SK-N-SH treated with all-trans-retinoic acid at 6 μM for 48 hours (cell line): ENCODE data around the gene EXD3.

ENCODE experiments used
- ATAC-seq: fragments of 200-7000 bp; cut with Tn5 transposase; 3 replicates; pipeline ENCODE4 v1.9.1; 2020; ENCODE audit warnings: mild to moderate bottlenecking, moderate library complexity
- ARNTL ChIP-seq: fragments of 450-650 bp; formaldehyde crosslinking; IDR thresholded peaks from 2 replicates; pipeline ENCODE4 v1.5.0; 2020; ENCODE audit warnings: low read depth, mild to moderate bottlenecking, moderate library complexity, borderline replicate concordance
- BACH2 ChIP-seq: fragments of 250-450 bp; sonication (Bioruptor Pico); IDR thresholded peaks from 2 replicates; pipeline ENCODE4 v1.9.0; 2021; ENCODE audit warnings: mild to moderate bottlenecking, borderline replicate concordance
- CREB5 ChIP-seq: fragments of 250-450 bp; sonication (Bioruptor Pico); IDR thresholded peaks from 2 replicates; pipeline ENCODE4 v1.5.1; 2020; ENCODE audit warnings: low read depth, mild to moderate bottlenecking, moderate library complexity
- ESRRG ChIP-seq: fragments of 250-450 bp; sonication (Bioruptor Pico); IDR thresholded peaks from 2 replicates; pipeline ENCODE4 v1.6.1; 2021; ENCODE audit warnings: mild to moderate bottlenecking
- GLIS3 ChIP-seq: fragments of 250-450 bp; sonication (Bioruptor Pico); IDR thresholded peaks from 2 replicates; pipeline ENCODE4 v1.5.0; 2020; ENCODE audit warnings: mild to moderate bottlenecking, moderate library complexity
- ISL1 ChIP-seq: fragments of 250-450 bp; sonication (Bioruptor Pico); IDR thresholded peaks from 2 replicates; pipeline ENCODE4 v2.1.2; 2022; ENCODE audit warnings: mild to moderate bottlenecking, moderate library complexity
- OSR1 ChIP-seq: fragments of 250-450 bp; sonication (Bioruptor Pico); IDR thresholded peaks from 2 replicates; pipeline ENCODE4 v1.8.0; 2022; ENCODE audit warnings: moderate library complexity, mild to moderate bottlenecking, inconsistent platforms
- PATZ1 ChIP-seq: fragments of 250-450 bp; sonication (Bioruptor Pico); IDR thresholded peaks from 2 replicates; pipeline ENCODE4 v1.8.0; 2020; ENCODE audit warnings: mild to moderate bottlenecking, moderate library complexity, borderline replicate concordance
- PPARA ChIP-seq: fragments of 250-450 bp; sonication (Bioruptor Pico); IDR thresholded peaks from 2 replicates; pipeline ENCODE4 v1.5.0; 2020; ENCODE audit warnings: mild to moderate bottlenecking, borderline replicate concordance
- TCF4 ChIP-seq: fragments of 250-450 bp; sonication (Bioruptor Pico); IDR thresholded peaks from 2 replicates; pipeline ENCODE4 v1.8.0; 2021; ENCODE audit warnings: mild to moderate bottlenecking, moderate library complexity, borderline replicate concordance
- TOX ChIP-seq: fragments of 250-450 bp; sonication (Bioruptor Pico); IDR thresholded peaks from 2 replicates; pipeline ENCODE4 v1.8.0; 2021; ENCODE audit warnings: mild to moderate bottlenecking, moderate library complexity, borderline replicate concordance
- ZFP3 ChIP-seq: fragments of 250-450 bp; sonication (Bioruptor Pico); IDR thresholded peaks from 2 replicates; pipeline ENCODE4 v1.5.0; 2020; ENCODE audit warnings: mild to moderate bottlenecking, moderate library complexity
- ZFP30 ChIP-seq: fragments of 450-650 bp; formaldehyde crosslinking; IDR thresholded peaks from 2 replicates; pipeline ENCODE4 v1.5.0; 2022; ENCODE audit warnings: mild to moderate bottlenecking, moderate library complexity
- ZNF565 ChIP-seq: fragments of 450-650 bp; formaldehyde crosslinking; conservative IDR thresholded peaks from 2 replicates; pipeline ENCODE4 v1.5.0; 2020; ENCODE audit warnings: low read depth, mild to moderate bottlenecking, moderate library complexity
- ZNF8 ChIP-seq: fragments of 450-650 bp; formaldehyde crosslinking; IDR thresholded peaks from 2 replicates; pipeline ENCODE4 v1.5.0; 2020; ENCODE audit warnings: mild to moderate bottlenecking, moderate library complexity
- TF ChIP-seq, protein P1 (sequence below): fragments of 250-450 bp; sonication (Bioruptor Pico); IDR thresholded peaks from 2 replicates; pipeline ENCODE4 v1.5.0; 2020; ENCODE audit warnings: mild to moderate bottlenecking, moderate library complexity
- TF ChIP-seq, protein P2 (sequence below): fragments of 250-450 bp; sonication (Bioruptor Pico); IDR thresholded peaks from 2 replicates; pipeline ENCODE4 v1.8.0; 2021; ENCODE audit warnings: low read depth, mild to moderate bottlenecking, moderate library complexity, borderline replicate concordance

Gene EXD3

DNA sequence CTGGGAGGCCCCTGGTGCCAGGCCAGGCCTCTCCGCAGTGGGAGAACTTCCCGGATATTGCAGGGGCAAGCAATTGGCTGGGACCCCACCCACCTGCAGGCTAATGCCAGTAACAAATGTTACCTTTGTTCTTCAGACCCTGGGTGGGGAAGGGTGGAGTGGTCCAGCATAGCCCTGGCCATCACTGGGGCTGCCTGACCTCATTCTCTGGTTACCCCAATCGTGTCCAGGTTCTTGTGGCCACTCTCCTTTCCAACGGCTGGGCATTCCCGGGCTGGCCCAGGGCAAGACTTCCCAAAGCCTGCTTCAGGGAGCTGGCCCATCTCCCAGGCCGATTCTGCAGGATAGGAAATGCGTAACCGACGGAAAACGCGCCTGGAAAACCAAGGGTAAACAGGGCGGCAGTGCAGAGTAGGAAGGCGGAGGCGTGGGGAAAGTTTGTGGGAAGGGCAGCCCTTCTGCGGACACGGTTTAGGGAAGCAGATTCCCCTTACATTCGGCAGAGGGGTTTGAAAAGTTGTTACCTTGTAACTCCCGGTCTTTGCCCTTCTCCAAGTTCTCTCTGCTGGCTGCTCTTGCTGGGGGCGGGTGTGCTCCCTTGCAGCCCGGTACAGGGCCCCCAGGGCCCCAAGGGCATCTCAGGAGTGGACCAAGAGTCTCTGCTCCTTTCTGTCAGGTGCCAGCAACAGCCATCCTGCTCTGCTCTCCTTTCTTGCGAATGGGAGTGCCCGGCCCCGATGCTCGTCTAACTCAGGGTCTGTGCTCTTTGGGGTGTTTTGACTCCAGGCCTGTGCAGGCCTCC lies 124.4 kb downstream of the EXD3 start (continued):
- TF ChIP-seq TOX (CRISPR knock-in tag), result no peak
- TF ChIP-seq ARNTL, result no peak
- no peak for TF ChIP-seq ESRRG (CRISPR knock-in tag)

- no peak for ATAC-seq
- TF ChIP-seq ESRRG (CRISPR knock-in tag), result no peak
- TF ChIP-seq ISL1 (CRISPR knock-in tag), result no peak
Measured at GRCh38 chr9:137297966-137298365, 125.0 kb downstream of the EXD3 start.

GRCh38 chr9:137296670-137297664 lies 126.0 kb downstream of the EXD3 start:
- ATAC-seq, result peak; percentile 8; the same call in 2 of the 3 replicates
- TF ChIP-seq ESRRG (CRISPR knock-in tag), result no peak
- TF ChIP-seq ISL1 (CRISPR knock-in tag), result no peak
- TF ChIP-seq OSR1 (CRISPR knock-in tag), result no peak
- TF ChIP-seq ZNF565 (CRISPR knock-in tag), result no peak
- TF ChIP-seq ARNTL, result no peak
- TF ChIP-seq, protein P1, sequence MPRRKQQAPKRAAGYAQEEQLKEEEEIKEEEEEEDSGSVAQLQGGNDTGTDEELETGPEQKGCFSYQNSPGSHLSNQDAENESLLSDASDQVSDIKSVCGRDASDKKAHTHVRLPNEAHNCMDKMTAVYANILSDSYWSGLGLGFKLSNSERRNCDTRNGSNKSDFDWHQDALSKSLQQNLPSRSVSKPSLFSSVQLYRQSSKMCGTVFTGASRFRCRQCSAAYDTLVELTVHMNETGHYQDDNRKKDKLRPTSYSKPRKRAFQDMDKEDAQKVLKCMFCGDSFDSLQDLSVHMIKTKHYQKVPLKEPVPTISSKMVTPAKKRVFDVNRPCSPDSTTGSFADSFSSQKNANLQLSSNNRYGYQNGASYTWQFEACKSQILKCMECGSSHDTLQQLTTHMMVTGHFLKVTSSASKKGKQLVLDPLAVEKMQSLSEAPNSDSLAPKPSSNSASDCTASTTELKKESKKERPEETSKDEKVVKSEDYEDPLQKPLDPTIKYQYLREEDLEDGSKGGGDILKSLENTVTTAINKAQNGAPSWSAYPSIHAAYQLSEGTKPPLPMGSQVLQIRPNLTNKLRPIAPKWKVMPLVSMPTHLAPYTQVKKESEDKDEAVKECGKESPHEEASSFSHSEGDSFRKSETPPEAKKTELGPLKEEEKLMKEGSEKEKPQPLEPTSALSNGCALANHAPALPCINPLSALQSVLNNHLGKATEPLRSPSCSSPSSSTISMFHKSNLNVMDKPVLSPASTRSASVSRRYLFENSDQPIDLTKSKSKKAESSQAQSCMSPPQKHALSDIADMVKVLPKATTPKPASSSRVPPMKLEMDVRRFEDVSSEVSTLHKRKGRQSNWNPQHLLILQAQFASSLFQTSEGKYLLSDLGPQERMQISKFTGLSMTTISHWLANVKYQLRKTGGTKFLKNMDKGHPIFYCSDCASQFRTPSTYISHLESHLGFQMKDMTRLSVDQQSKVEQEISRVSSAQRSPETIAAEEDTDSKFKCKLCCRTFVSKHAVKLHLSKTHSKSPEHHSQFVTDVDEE (CRISPR knock-in tag), result no peak
- no peak for TF ChIP-seq ZNF8 (CRISPR knock-in tag)
- no peak for TF ChIP-seq PPARA (CRISPR knock-in tag)
- no peak for TF ChIP-seq PATZ1 (CRISPR knock-in tag)
- TF ChIP-seq ZFP3 (CRISPR knock-in tag), result no peak
- TF ChIP-seq TCF4, result no peak
- no peak for TF ChIP-seq CREB5 (CRISPR knock-in tag)
- TF ChIP-seq BACH2, result no peak
- no peak for TF ChIP-seq GLIS3 (CRISPR knock-in tag)
- TF ChIP-seq ZFP30 (CRISPR knock-in tag), result no peak
- TF ChIP-seq TOX (CRISPR knock-in tag), result no peak
- TF ChIP-seq, protein P2, sequence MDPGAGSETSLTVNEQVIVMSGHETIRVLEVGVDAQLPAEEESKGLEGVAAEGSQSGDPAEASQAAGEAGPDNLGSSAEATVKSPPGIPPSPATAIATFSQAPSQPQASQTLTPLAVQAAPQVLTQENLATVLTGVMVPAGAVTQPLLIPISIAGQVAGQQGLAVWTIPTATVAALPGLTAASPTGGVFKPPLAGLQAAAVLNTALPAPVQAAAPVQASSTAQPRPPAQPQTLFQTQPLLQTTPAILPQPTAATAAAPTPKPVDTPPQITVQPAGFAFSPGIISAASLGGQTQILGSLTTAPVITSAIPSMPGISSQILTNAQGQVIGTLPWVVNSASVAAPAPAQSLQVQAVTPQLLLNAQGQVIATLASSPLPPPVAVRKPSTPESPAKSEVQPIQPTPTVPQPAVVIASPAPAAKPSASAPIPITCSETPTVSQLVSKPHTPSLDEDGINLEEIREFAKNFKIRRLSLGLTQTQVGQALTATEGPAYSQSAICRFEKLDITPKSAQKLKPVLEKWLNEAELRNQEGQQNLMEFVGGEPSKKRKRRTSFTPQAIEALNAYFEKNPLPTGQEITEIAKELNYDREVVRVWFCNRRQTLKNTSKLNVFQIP (CRISPR knock-in tag), result no peak
- TF ChIP-seq, all 23 proteins: peak for 0
